ACC112 (cell line): ENCODE measurements around the gene CDH22.
A peak's percentile ranks its signal among the peaks of the same experiment; 100 is the strongest.

Source experiments
- H2AFZ ChIP-seq: fragments of 200-600 bp; sonication (generic); one replicate; pipeline ENCODE4 v1.6.0; 2017; ENCODE audit warnings: antibody characterized with exemption, low read length; ENCODE audit not compliant: unreplicated experiment
- H3K27ac ChIP-seq: fragments of 200-600 bp; sonication (generic); 2 replicates; pipeline ENCODE4 v1.5.1; 2014; ENCODE audit warnings: low read depth, mild to moderate bottlenecking, antibody characterized with exemption, low read length, moderate library complexity
- H3K27me3 ChIP-seq: fragments of 200-600 bp; sonication (generic); 2 replicates; pipeline ENCODE4 v1.6.1; 2014; ENCODE audit warnings: mild to moderate bottlenecking, antibody characterized with exemption, low read length, moderate library complexity, mixed read lengths; ENCODE audit not compliant: insufficient read depth
- H3K36me3 ChIP-seq: fragments of 200-600 bp; sonication (generic); 2 replicates; pipeline ENCODE4 v1.6.1; 2016; ENCODE audit warnings: mild to moderate bottlenecking, antibody characterized with exemption, low read length, moderate library complexity, mixed read lengths; ENCODE audit not compliant: insufficient read depth
- H3K4me1 ChIP-seq: fragments of 200-600 bp; sonication (generic); one replicate; pipeline ENCODE4 v1.6.1; 2016; ENCODE audit warnings: low read length, mixed read lengths; ENCODE audit not compliant: insufficient read depth, unreplicated experiment, control insufficient read depth
- H3K4me3 ChIP-seq: fragments of 200-600 bp; sonication (generic); 2 replicates; pipeline ENCODE4 v1.5.1; 2014; ENCODE audit warnings: mild to moderate bottlenecking, low read depth, low read length
- H3K79me2 ChIP-seq: fragments of 200-600 bp; sonication (generic); one replicate; pipeline ENCODE4 v1.6.0; 2016; ENCODE audit warnings: low read length; ENCODE audit not compliant: control insufficient read depth, unreplicated experiment, insufficient read depth

CDH22 gene

GRCh38 chr20:46343348-46343974 lies 35.2 kb upstream of the CDH22 start:
- Histone ChIP-seq H3K4me3 (0 out of 2 replicates have a peak overlapping the region, but pooled peaks have one; percentile 24), H3K36me3 (no peaks in the 10 kb centered on the region), H3K27ac (no peak overlapping the region), H2AFZ (no peak overlapping the region), H3K27me3 (peaks cover 59% of the 10 kb centered on the region), H3K4me1 (no peaks in the 10 kb centered on the region), H3K79me2 (no peaks in the 10 kb centered on the region)

DNA sequence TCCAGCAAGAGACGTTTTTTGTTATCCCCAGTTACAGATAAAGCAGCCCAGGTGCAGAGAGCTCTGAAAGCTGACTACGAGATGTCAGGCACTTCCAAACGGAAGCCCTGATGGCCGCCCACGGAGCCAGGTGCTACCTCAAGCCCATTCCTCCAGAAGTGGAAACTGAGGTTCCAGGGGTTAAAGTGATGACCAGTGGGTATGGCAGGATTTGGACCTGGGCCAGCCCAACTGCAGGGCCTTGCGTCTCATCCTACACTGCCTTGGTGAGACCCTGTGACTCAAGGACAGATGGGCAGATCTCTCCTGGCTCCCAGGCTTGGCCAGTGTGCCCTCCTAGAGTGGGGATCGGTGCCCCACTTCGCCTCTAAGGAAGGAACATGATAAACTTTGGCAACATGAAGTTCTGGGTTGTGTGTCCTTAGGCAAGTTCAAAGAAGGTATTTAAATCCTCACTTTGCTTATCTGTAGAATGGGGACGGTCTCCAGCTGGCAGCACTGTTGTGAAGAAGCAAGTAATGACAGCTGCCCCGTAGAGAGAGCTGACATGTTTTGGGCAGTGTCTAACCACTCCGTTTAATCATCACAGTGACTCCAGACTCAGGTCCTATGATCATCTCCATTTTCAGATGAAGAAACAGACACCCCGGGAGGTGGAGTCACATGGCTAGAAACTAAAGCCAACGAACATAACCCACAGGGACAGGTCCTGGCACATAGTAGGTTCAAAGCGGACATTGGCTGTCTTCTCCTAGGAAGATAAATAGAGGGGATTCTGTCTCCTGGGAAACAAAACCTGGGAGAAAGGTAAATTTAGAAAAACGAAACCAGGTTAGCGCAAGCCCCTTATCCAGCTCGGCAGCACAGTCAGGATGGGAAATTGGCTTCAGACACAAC lies 34.4 kb upstream of the CDH22 start:
- H2AFZ ChIP-seq, result no peak overlapping the region
- no peak overlapping the region for H3K27ac ChIP-seq
- H3K79me2 ChIP-seq, result no peaks in the 10 kb centered on the region
- 0 out of 2 replicates have a peak overlapping the region, but pooled peaks have one; percentile 24 for H3K4me3 ChIP-seq
- H3K4me1 ChIP-seq, result no peaks in the 10 kb centered on the region
- no peaks in the 10 kb centered on the region for H3K36me3 ChIP-seq
- H3K27me3 ChIP-seq, result peaks cover 66% of the 10 kb centered on the region

GRCh38 chr20:46342010-46342378 lies 33.7 kb upstream of the CDH22 start:
- H2AFZ ChIP-seq, result no peak overlapping the region
- H3K36me3 ChIP-seq, result no peaks in the 10 kb centered on the region
- H3K4me3 ChIP-seq, result no peak overlapping the region
- H3K27me3 ChIP-seq, result peaks cover 73% of the 10 kb centered on the region
- no peaks in the 10 kb centered on the region for H3K4me1 ChIP-seq
- no peak overlapping the region for H3K27ac ChIP-seq
- H3K79me2 ChIP-seq, result no peaks in the 10 kb centered on the region

DNA sequence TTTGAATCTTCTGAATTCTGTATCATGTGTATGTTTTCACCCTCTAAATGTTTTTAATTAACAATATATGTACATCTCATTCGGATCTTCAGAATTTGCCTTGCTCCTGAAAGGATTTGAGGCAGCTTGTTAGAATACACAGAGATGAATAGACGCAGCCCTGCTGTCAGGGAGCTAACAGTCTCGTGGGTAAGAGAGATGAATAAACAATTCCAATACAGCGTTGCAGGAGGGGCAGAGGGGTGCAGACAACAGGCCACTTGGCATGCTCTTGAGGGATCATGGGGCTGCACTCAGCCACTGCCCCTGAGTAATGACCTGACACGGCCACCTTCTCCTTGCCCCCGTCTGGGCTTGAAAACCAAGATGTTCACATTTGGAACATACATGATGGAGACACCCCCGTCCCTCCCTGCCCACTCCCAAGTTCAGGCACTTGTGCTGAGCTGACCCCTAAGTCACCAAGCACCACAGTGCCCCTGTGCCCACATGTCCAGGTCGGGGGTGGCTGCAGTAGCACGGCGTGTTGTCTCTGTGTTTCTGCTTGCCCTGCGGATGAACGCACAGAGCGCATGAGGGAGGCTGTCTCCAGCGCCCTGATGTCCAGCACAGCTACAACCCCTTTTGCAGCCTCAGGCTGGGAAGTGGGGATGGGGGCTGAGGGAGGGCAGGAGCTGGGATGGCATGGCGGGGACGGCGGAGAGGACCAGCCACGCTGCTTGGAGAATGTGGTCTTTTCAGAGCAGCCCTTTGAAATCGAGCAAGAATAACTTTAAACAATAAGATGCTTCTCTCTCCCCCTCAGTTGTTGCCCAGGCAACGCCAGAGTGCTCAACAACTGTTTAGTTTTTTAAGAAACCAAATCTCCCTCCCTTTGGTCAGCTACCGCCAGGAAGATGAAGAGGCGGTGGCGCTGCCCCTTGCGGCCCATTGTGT lies 33.0 kb upstream of the CDH22 start:
- Histone ChIP-seq H3K4me1 (no peaks in the 10 kb centered on the region), H3K4me3 (no peak overlapping the region), H3K36me3 (no peaks in the 10 kb centered on the region), H3K27me3 (peaks cover 79% of the 10 kb centered on the region), H3K27ac (no peak overlapping the region), H3K79me2 (no peaks in the 10 kb centered on the region), H2AFZ (no peak overlapping the region)

- peaks cover 85% of the 10 kb centered on the region for H3K27me3 ChIP-seq
- H2AFZ ChIP-seq, result no peak overlapping the region
- H3K27ac ChIP-seq, result no peak overlapping the region
- no peaks in the 10 kb centered on the region for H3K36me3 ChIP-seq
- no peak overlapping the region for H3K4me3 ChIP-seq
- H3K79me2 ChIP-seq, result no peaks in the 10 kb centered on the region
- H3K4me1 ChIP-seq, result no peaks in the 10 kb centered on the region
Measured at GRCh38 chr20:46339037-46339436, 30.7 kb upstream of the CDH22 start.

GRCh38 chr20:46336735-46337134 lies 28.4 kb upstream of the CDH22 start:
- H2AFZ ChIP-seq, result no peak overlapping the region
- H3K27me3 ChIP-seq, result peaks cover 78% of the 10 kb centered on the region
- no peak overlapping the region for H3K27ac ChIP-seq
- H3K79me2 ChIP-seq, result no peaks in the 10 kb centered on the region
- no peaks in the 10 kb centered on the region for H3K4me1 ChIP-seq
- H3K4me3 ChIP-seq, result no peak overlapping the region
- H3K36me3 ChIP-seq, result no peaks in the 10 kb centered on the region

GRCh38 chr20:46334303-46334904 lies 26.1 kb upstream of the CDH22 start:
- Histone ChIP-seq H3K27ac (no peak overlapping the region), H2AFZ (no peak overlapping the region), H3K27me3 (peaks cover 68% of the 10 kb centered on the region)

GRCh38 chr20:46333161-46333991 lies 25.1 kb upstream of the CDH22 start:
- no peak overlapping the region for H2AFZ ChIP-seq
- no peaks in the 10 kb centered on the region for H3K4me1 ChIP-seq
- no peaks in the 10 kb centered on the region for H3K36me3 ChIP-seq
- no peak overlapping the region for H3K4me3 ChIP-seq
- no peaks in the 10 kb centered on the region for H3K79me2 ChIP-seq
- peaks cover 58% of the 10 kb centered on the region for H3K27me3 ChIP-seq
- no peak overlapping the region for H3K27ac ChIP-seq

More at GRCh38 chr20:46334303-46334904, 26.1 kb upstream of the CDH22 start:
- Histone ChIP-seq H3K4me3 (no peak overlapping the region), H3K79me2 (no peaks in the 10 kb centered on the region), H3K36me3 (no peaks in the 10 kb centered on the region), H3K4me1 (no peaks in the 10 kb centered on the region)

DNA sequence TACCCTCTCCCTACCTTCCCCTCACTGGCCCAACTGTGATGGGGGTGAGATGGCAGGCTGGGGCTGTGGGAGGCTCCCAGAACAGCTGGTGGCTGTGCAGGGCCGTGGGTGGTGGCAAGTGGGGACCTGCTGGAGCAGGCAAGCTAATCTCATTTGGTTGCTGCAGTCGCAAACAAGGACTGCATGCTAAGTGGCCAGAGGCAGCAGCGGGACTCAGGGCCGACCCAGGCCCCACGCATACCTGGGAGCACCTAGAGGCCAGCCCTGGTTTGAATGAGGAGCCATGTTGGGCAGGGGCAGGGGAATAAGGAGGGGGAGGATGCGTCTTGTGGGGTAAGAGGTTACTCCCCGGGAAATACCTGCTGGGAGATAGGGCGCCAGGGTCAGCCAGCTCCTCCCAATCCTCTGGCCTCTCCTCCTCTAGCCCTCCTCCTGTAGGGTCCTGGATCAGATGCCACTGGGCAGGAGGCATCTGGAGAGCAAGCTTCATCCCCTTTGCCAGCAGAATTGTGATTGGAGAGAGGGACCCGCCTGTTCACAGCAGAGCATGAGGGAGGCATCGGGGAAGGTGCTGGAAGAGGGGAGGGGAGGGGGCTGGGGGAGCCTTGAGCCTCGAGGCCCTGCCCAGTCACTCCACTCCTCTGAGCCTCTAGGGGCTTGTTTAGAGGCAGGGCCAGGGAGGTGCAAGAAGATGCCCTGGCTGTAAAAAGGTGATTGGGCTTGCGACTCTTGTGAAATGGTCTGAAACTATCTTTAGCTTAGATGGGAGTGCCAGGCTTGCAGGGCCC lies 24.3 kb upstream of the CDH22 start:
- no peak overlapping the region for H3K4me3 ChIP-seq
- no peak overlapping the region for H3K27ac ChIP-seq
- H3K79me2 ChIP-seq, result no peaks in the 10 kb centered on the region
- peaks cover 51% of the 10 kb centered on the region for H3K27me3 ChIP-seq
- H3K4me1 ChIP-seq, result no peaks in the 10 kb centered on the region
- H2AFZ ChIP-seq, result no peak overlapping the region
- no peaks in the 10 kb centered on the region for H3K36me3 ChIP-seq
